Activated naive CD8-positive, alpha-beta T cell treated with anti-CD3 and anti-CD28 coated beads for 36 hours (primary cell): ENCODE measurements around the gene EFCAB14. TPM values are rescaled to one million over a fixed set of nuclear protein-coding genes. Genes with fewer than 3 reads are reported as not detected.
"Not testable (repeated sequence)": the region's sequence is repeated elsewhere in the genome, so short reads cannot be mapped to it uniquely, and the experiment has no call there.

ENCODE experiments used
- DNase-seq: peaks from one replicate; pipeline ENCODE4 v3.0.0; 2021
- H3K27ac Mint-ChIP-seq: one replicate; pipeline ENCODE4 v1.8.0; 2022; ENCODE audit warnings: mild to moderate bottlenecking, moderate library complexity, mixed read lengths
- H3K27me3 Mint-ChIP-seq: one replicate; pipeline ENCODE4 v1.8.0; 2022; ENCODE audit warnings: mild to moderate bottlenecking, mixed read lengths
- H3K36me3 Mint-ChIP-seq: one replicate; pipeline ENCODE4 v1.8.0; 2021; ENCODE audit warnings: mild to moderate bottlenecking, mixed read lengths
- H3K4me1 Mint-ChIP-seq: one replicate; pipeline ENCODE4 v1.8.0; 2021; ENCODE audit warnings: mixed read lengths
- H3K4me3 Mint-ChIP-seq: one replicate; pipeline ENCODE4 v1.8.0; 2022; ENCODE audit warnings: mild to moderate bottlenecking, moderate library complexity, mixed read lengths
- H3K9me3 Mint-ChIP-seq: one replicate; pipeline ENCODE4 v1.8.0; 2022; ENCODE audit warnings: mixed read lengths
- total RNA-seq, 2 experiments: library from RNA; stranded (reverse); gene quantifications; one replicate each; pipeline ENCODE4 v1.2.3, GENCODE V29; 2021

EFCAB14 gene
- total RNA-seq, 2 experiments from 2014 or later: 38.3 to 42.5 TPM

DNA sequence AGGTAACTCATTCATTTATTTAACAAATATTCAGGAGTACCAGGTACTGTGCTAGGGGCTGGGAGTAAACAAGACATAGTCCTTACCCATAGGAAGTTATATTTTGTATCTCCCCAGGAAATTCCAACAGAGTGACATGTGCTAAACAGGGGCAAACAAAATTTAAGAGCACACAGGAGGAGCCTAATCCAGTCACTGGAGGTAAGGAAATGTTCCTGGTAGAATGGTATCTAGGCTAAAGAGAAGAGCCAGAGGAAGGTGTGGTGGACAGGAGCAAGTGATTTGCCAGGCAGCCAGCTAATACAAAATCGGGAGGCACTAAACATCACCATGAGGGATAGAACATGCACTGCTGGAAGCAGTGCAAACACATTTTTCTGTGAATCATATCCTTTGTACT lies 36.9 kb downstream of the EFCAB14 start:
- H3K27ac Mint-ChIP-seq: peak overlapping the region; percentile 50
- peaks cover 37% of the 10 kb centered on the region for H3K36me3 Mint-ChIP-seq
- DNase-seq: no peak
- no peak overlapping the region for H3K4me3 Mint-ChIP-seq
- no peaks in the 10 kb centered on the region for H3K9me3 Mint-ChIP-seq
- no peaks in the 10 kb centered on the region for H3K27me3 Mint-ChIP-seq
- H3K4me1 Mint-ChIP-seq: peaks cover 15% of the 10 kb centered on the region

GRCh38 chr1:46681333-46682034 lies 37.4 kb downstream of the EFCAB14 start:
- Mint-ChIP-seq H3K27ac (peak overlapping the region; percentile 50), H3K4me1 (peaks cover 21% of the 10 kb centered on the region), H3K36me3 (peaks cover 35% of the 10 kb centered on the region), H3K27me3 (no peaks in the 10 kb centered on the region), H3K4me3 (no peak overlapping the region), H3K9me3 (no peaks in the 10 kb centered on the region)
- no peak for DNase-seq

GRCh38 chr1:46679789-46680573 lies 38.9 kb downstream of the EFCAB14 start:
- Mint-ChIP-seq H3K27ac (no peak overlapping the region), H3K36me3 (peaks cover 41% of the 10 kb centered on the region), H3K27me3 (no peaks in the 10 kb centered on the region)

GRCh38 chr1:46677339-46677738 lies 41.6 kb downstream of the EFCAB14 start:
- Mint-ChIP-seq H3K27me3 (no peaks in the 10 kb centered on the region), H3K4me3 (no peak overlapping the region), H3K9me3 (no peaks in the 10 kb centered on the region), H3K4me1 (peaks cover 34% of the 10 kb centered on the region), H3K36me3 (peaks cover 44% of the 10 kb centered on the region), H3K27ac (peak overlapping the region; percentile 85)
- DNase-seq: no peak

More at GRCh38 chr1:46679789-46680573, 38.9 kb downstream of the EFCAB14 start:
- H3K4me1 Mint-ChIP-seq: peaks cover 31% of the 10 kb centered on the region
- no peaks in the 10 kb centered on the region for H3K9me3 Mint-ChIP-seq
- DNase-seq: no peak
- no peak overlapping the region for H3K4me3 Mint-ChIP-seq

GRCh38 chr1:46676531-46676930 lies 42.4 kb downstream of the EFCAB14 start:
- no peaks in the 10 kb centered on the region for H3K9me3 Mint-ChIP-seq
- H3K27me3 Mint-ChIP-seq: no peaks in the 10 kb centered on the region
- H3K4me1 Mint-ChIP-seq: peaks cover 34% of the 10 kb centered on the region
- no peak overlapping the region for H3K4me3 Mint-ChIP-seq
- DNase-seq: no peak
- peaks cover 39% of the 10 kb centered on the region for H3K36me3 Mint-ChIP-seq
- H3K27ac Mint-ChIP-seq: peak overlapping the region; percentile 85

DNA sequence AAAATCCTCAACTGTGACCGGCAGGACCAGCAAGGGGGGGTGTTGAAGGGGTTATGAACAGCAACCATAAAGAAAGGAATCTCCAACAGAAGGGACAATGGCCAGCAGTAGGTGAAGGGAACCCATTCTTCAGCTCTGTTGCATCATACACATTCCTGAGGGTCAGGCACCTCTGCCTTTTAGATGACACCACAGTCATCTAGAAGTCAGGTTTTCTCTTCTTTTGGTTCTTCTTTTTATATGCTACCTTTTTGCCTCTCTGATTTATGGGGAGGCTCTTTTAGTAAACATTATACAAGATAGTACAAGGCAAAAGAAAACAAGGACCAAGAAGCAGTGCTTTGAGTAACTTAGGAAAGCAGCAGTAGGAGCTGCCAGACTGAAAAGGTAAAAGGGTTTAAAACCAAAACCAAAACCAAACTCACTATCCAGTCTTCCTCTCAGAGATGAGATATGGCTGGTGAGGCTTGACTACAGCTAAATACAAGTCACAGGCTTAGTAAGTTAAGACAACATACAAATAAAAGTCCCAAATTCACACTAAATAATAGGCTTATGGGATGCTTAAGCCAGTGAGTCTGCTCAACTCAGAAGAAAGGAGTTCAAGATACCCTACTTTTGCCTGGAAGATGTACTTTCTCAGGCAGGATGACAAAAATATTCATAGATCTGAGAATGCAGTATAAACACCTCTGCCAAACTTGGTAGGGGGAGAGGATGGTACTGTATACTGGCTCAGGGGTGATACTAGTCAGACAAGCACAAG lies 43.2 kb downstream of the EFCAB14 start:
- H3K9me3 Mint-ChIP-seq: no peaks in the 10 kb centered on the region
- H3K36me3 Mint-ChIP-seq: peaks cover 36% of the 10 kb centered on the region
- H3K27ac Mint-ChIP-seq: peak overlapping the region; percentile 85
- H3K4me1 Mint-ChIP-seq: peaks cover 34% of the 10 kb centered on the region
- H3K27me3 Mint-ChIP-seq: no peaks in the 10 kb centered on the region
- peak overlapping the region; percentile 38 for H3K4me3 Mint-ChIP-seq
- DNase-seq: no peak

GRCh38 chr1:46673749-46674182 lies 45.1 kb downstream of the EFCAB14 start:
- H3K27me3 Mint-ChIP-seq: no peaks in the 10 kb centered on the region
- DNase-seq: peak; percentile 21
- peaks cover 34% of the 10 kb centered on the region for H3K4me1 Mint-ChIP-seq
- no peak overlapping the region for H3K4me3 Mint-ChIP-seq
- H3K9me3 Mint-ChIP-seq: no peaks in the 10 kb centered on the region
- H3K27ac Mint-ChIP-seq: peak overlapping the region; percentile 40
- peaks cover 24% of the 10 kb centered on the region for H3K36me3 Mint-ChIP-seq

DNA sequence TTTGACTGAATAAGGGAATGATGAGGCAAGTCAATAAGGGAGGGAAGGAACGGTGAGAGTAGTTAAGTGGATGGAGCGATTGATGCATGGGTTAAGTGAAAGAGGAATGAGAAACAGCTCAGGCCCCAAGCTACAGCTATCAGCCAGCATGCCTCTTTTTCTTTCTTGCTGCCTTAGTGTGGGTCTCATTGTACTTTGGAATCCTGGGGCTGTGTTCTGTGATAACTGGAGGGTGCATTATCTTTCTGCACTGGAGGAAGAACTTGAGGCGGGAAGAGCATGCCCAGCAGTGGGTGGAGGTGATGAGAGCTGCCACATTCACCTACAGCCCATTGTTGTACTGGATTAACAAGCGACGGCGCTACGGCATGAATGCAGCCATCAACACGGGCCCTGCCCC lies 46.2 kb downstream of the EFCAB14 start:
- no peak overlapping the region for H3K27ac Mint-ChIP-seq
- peaks cover 20% of the 10 kb centered on the region for H3K36me3 Mint-ChIP-seq
- peaks cover 31% of the 10 kb centered on the region for H3K4me1 Mint-ChIP-seq

GRCh38 chr1:46671554-46671953 lies 47.4 kb downstream of the EFCAB14 start, which contains the start of gene TEX38:
TEX38 (plus strand) TSS chr1:46671854; CDS start chr1:46671935, 81 bp downstream.
- H3K9me3 Mint-ChIP-seq: no peaks in the 10 kb centered on the region
- peaks cover 31% of the 10 kb centered on the region for H3K4me1 Mint-ChIP-seq
- H3K4me3 Mint-ChIP-seq: no peak within 1 kb of the TSS
- no peak within 1 kb of the TSS for H3K27ac Mint-ChIP-seq
- peaks cover 11% of the 10 kb centered on the region for H3K36me3 Mint-ChIP-seq
- no peaks in the 10 kb centered on the region for H3K27me3 Mint-ChIP-seq
- no peak for DNase-seq

More for the DNA sequence above, 46.2 kb downstream of the EFCAB14 start:
- no peaks in the 10 kb centered on the region for H3K9me3 Mint-ChIP-seq
- no peak overlapping the region for H3K4me3 Mint-ChIP-seq
- no peaks in the 10 kb centered on the region for H3K27me3 Mint-ChIP-seq
- DNase-seq: no peak

- DNase-seq: no peak
- Mint-ChIP-seq H3K27ac (no peak overlapping the region), H3K4me3 (no peak overlapping the region), H3K4me1 (peaks cover 18% of the 10 kb centered on the region), H3K36me3 (peaks cover 4% of the 10 kb centered on the region), H3K27me3 (no peaks in the 10 kb centered on the region), H3K9me3 (no peaks in the 10 kb centered on the region)
Measured at GRCh38 chr1:46670134-46670533, 48.8 kb downstream of the EFCAB14 start.

- Mint-ChIP-seq H3K4me1 (peaks cover 15% of the 10 kb centered on the region), H3K4me3 (peak within 1 kb of the TSS; percentile 84), H3K27me3 (no peaks in the 10 kb centered on the region), H3K9me3 (no peaks in the 10 kb centered on the region), H3K27ac (peak within 1 kb of the TSS; percentile 38), H3K36me3 (peaks cover 13% of the 10 kb centered on the region)
- peak; percentile 72 for DNase-seq
Measured at GRCh38 chr1:46667782-46668760, 50.8 kb downstream of the EFCAB14 start, which contains the start of gene ATPAF1. ATPAF1 (minus strand) TSS chr1:46668364; CDS start chr1:46668322, 42 bp downstream.

DNA sequence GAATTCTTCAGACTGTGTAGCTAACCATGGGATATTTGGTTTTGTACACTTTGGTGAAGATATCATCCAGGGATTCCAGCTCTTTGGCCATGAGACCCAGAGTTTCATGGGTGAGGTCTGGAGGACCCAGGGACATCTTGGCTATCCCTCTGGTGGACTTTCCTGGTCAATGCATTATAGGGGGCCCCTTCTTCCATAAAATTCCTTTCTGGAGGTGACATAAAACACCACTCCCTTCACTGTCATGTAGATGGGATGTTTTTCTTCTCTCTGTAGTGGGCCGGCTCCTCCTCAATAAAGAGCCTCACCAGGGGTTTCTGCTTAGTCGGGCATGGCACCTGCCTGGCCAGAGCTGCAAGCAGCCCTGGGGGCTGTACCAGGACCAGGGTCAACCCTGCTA lies 52.9 kb downstream of the EFCAB14 start:
- no peak overlapping the region for H3K4me3 Mint-ChIP-seq
- no peak overlapping the region for H3K27ac Mint-ChIP-seq
- DNase-seq: no peak
- peaks cover 17% of the 10 kb centered on the region for H3K36me3 Mint-ChIP-seq
- no peaks in the 10 kb centered on the region for H3K27me3 Mint-ChIP-seq
- no peaks in the 10 kb centered on the region for H3K9me3 Mint-ChIP-seq
- H3K4me1 Mint-ChIP-seq: peaks cover 15% of the 10 kb centered on the region

DNA sequence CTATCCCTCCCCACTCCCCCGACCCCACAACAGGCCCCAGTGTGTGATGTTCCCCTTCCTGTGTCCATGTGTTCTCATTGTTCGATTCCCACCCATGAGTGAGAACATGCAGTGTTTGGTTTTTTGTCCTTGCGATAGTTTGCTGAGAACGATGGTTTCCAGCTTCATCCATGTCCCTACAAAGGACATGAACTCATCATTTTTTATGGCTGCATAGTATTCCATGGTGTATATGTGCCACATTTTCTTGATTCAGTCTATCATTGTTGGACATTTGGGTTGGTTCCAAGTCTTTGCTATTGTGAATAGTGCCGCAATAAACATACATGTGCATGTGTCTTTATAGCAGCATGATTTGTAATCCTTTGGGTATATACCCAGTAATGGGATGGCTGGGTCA lies 56.0 kb downstream of the EFCAB14 start:
- H3K36me3 Mint-ChIP-seq: peaks cover 17% of the 10 kb centered on the region
- H3K4me3 Mint-ChIP-seq, H3K27ac Mint-ChIP-seq, H3K27me3 Mint-ChIP-seq, H3K9me3 Mint-ChIP-seq, DNase-seq: not testable (repeated sequence)
- H3K4me1 Mint-ChIP-seq: peaks cover 32% of the 10 kb centered on the region

DNA sequence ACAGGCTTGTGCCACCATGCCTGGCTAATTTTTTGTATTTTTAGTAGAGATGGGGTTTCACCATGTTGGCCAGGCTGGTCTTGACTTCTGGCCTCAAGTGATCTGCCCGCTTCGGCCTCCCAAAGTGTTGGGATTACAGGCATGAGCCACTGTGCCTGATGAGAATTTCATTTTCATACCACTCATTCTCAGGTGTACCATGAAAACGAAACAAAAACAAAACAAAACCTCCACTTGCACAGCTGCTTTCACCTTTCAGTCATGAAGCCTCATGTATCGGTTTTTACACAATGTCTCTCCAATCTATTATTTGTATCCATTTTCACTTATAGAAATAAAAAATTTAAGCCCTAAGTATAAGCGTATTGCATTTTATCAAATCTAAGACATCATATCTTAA lies 58.8 kb downstream of the EFCAB14 start:
- not testable (repeated sequence) for H3K9me3 Mint-ChIP-seq, H3K27me3 Mint-ChIP-seq, DNase-seq, H3K4me3 Mint-ChIP-seq
- peaks cover 27% of the 10 kb centered on the region for H3K36me3 Mint-ChIP-seq
- H3K4me1 Mint-ChIP-seq: peaks cover 25% of the 10 kb centered on the region
- peak overlapping the region; percentile 69 for H3K27ac Mint-ChIP-seq
